ENCODE results near the gene ESRRB.

- TF ChIP-seq CTCF (IDR thresholded peaks at IDR 0.05) (no peak), POLR2A (IDR thresholded peaks at IDR 0.05) (no peak)
Observed at GRCh38 chr14:76380991-76381390, 5.1 kb downstream of the ESRRB start.

Data from vagina (tissue), 2 donors.